HEK293 (cell line): ENCODE results near the gene PDE4D.

Experiments
- ATF2 ChIP-seq: fragments of 450-650 bp; formaldehyde crosslinking; IDR thresholded peaks from 2 replicates; pipeline ENCODE4 v1.5.1; 2016; ENCODE audit warnings: missing biosample characterization, missing genetic modification characterization, low read depth
- CTCF ChIP-seq: fragments of 450-650 bp; formaldehyde crosslinking; IDR thresholded peaks from 2 replicates; pipeline ENCODE4 v1.5.1; 2016; ENCODE audit warnings: missing biosample characterization, missing genetic modification characterization
- KLF17 ChIP-seq: fragments of 450-650 bp; formaldehyde crosslinking; IDR thresholded peaks from 2 replicates; pipeline ENCODE4 v1.5.1; 2016; ENCODE audit warnings: missing biosample characterization, missing genetic modification characterization
- SP3 ChIP-seq: fragments of 450-650 bp; formaldehyde crosslinking; IDR thresholded peaks from 2 replicates; pipeline ENCODE4 v1.5.1; 2016; ENCODE audit warnings: missing biosample characterization, missing genetic modification characterization
- ZBTB11 ChIP-seq: fragments of 450-650 bp; formaldehyde crosslinking; conservative IDR thresholded peaks from 2 replicates; pipeline ENCODE4 v1.5.1; 2016; ENCODE audit warnings: low read depth, missing biosample characterization, missing genetic modification characterization
- ZBTB26 ChIP-seq: fragments of 450-650 bp; formaldehyde crosslinking; optimal IDR thresholded peaks from 2 replicates; pipeline ENCODE3; 2016; ENCODE audit warnings: missing biosample characterization, mild to moderate bottlenecking, missing genetic modification characterization
- ZNF174 ChIP-seq: fragments of 450-650 bp; formaldehyde crosslinking; IDR thresholded peaks from 2 replicates; pipeline ENCODE4 v1.5.0; 2017; ENCODE audit warnings: missing biosample characterization, mild to moderate bottlenecking, missing genetic modification characterization
- ZNF175 ChIP-seq: fragments of 450-650 bp; formaldehyde crosslinking; IDR thresholded peaks from 2 replicates; pipeline ENCODE4 v1.5.1; 2016; ENCODE audit warnings: missing biosample characterization, missing genetic modification characterization
- ZNF24 ChIP-seq: fragments of 450-650 bp; formaldehyde crosslinking; IDR thresholded peaks from 2 replicates; pipeline ENCODE4 v1.5.1; 2016; ENCODE audit warnings: missing biosample characterization, missing genetic modification characterization
- ZNF510 ChIP-seq: fragments of 450-650 bp; formaldehyde crosslinking; IDR thresholded peaks from 2 replicates; pipeline ENCODE4 v1.5.1; 2018; ENCODE audit warnings: mild to moderate bottlenecking, missing genetic modification characterization, missing biosample characterization; ENCODE audit not compliant: insufficient replicate concordance
- ZNF830 ChIP-seq: fragments of 450-650 bp; IDR thresholded peaks from 2 replicates; pipeline ENCODE4 v1.5.0; 2018; ENCODE audit warnings: missing biosample characterization, missing genetic modification characterization, low read depth, mild to moderate bottlenecking, moderate library complexity
- ZSCAN16 ChIP-seq: fragments of 450-650 bp; formaldehyde crosslinking; IDR thresholded peaks from 2 replicates; pipeline ENCODE4 v1.5.1; 2016; ENCODE audit warnings: missing biosample characterization, missing genetic modification characterization
- ZSCAN30 ChIP-seq: fragments of 450-650 bp; IDR thresholded peaks from 2 replicates; pipeline ENCODE4 v1.5.1; 2018; ENCODE audit warnings: missing biosample characterization, mild to moderate bottlenecking, missing genetic modification characterization, moderate library complexity

GRCh38 chr5:59592101-59592500 is 301.4 kb downstream of the PDE4D start:
- no peak for TF ChIP-seq KLF17 (tag by site-specific recombination)
- TF ChIP-seq ZSCAN16 = no peak
- no peak for TF ChIP-seq ZNF175 (tag by site-specific recombination)
- no peak for TF ChIP-seq ZNF24 (tag by site-specific recombination)
- TF ChIP-seq ZBTB11 (tag by site-specific recombination) = no peak
- no peak for TF ChIP-seq ZBTB26
- no peak for TF ChIP-seq CTCF
- TF ChIP-seq ZNF510 = no peak
- TF ChIP-seq ATF2 (tag by site-specific recombination) = no peak
- TF ChIP-seq ZSCAN30 (tag by site-specific recombination) = no peak
- TF ChIP-seq ZNF830 (tag by site-specific recombination) = no peak
- no peak for TF ChIP-seq SP3 (tag by site-specific recombination)
- no peak for TF ChIP-seq ZNF174 (tag by site-specific recombination)
